ENCODE data around the gene AGPS. TPM values are rescaled to one million over a fixed set of nuclear protein-coding genes. Genes with fewer than 3 reads are reported as not detected.

AGPS gene
- total and polyA plus RNA-seq, 2 donors (not counting 1 experiment from before 2014, with no cell fraction given) = 2.2 to 25.5 TPM

DNA sequence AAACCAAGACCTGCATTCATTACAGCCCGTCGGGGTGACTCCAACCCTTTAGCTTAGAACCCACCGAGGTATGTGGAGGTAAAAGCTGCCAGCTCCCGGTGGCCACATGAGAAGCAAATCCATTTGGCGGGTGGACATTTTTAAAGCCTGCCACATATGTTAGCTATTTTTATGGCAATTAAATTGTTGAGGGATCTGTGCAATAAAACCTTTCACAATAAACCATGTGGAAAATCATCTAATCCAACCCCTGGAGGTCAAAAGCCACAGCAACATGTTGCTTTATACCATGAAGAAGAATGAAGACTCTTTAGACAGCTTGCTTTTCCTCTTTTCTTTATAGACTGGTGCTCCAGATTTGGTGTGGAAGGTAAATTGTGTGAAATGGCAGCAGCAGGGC lies 176.3 kb downstream of the AGPS start:
- no peak overlapping the region for H2AFZ ChIP-seq (ENCODE audit: insufficient read depth, low read depth, low read length, poor library complexity, severe bottlenecking)
- intact Hi-C loops (cut with micrococcal nuclease) = no loop called here
- no peaks in the 10 kb centered on the region for H3K4me1 ChIP-seq (ENCODE audit: control insufficient read depth in 2 of 2, insufficient read depth in 2 of 2, low read length in 2 of 2)
- H3K4me3 ChIP-seq (ENCODE audit: control extremely low read depth in 1 of 5, extremely low read depth in 1 of 5, insufficient read depth in 1 of 5, low read depth in 2 of 5, low read length in 4 of 5) = no peak overlapping the region
- H3K9me3 Mint-ChIP-seq (ENCODE audit: insufficient read depth) = no peaks in the 10 kb centered on the region
- no peak for DNase-seq
- no peak overlapping the region for H3K27ac ChIP-seq (ENCODE audit: low read length in 2 of 2)
- WGBS (ENCODE audit: insufficient coverage) = 81% methylated on average over 3 of the region's 5 CpGs
- POLR2A ChIA-PET = no interaction called here
- no peaks in the 10 kb centered on the region for H3K36me3 ChIP-seq (replicated peaks in 1 of 2; ENCODE audit: control extremely low read depth in 1 of 2, control insufficient read depth in 1 of 2, extremely low read depth in 1 of 2, insufficient read depth in 2 of 2, low read length in 1 of 2)
- H4K20me1 ChIP-seq (ENCODE audit: control insufficient read depth, insufficient read depth, low read length, poor library complexity, severe bottlenecking) = no peaks in the 10 kb centered on the region
- H3K4me1 Mint-ChIP-seq = no peaks in the 10 kb centered on the region
- H3K9me3 ChIP-seq (ENCODE audit: control extremely low read depth in 1 of 3, control insufficient read depth in 2 of 3, insufficient read depth in 1 of 3, low read length in 2 of 3) = no peaks in the 10 kb centered on the region
- H3K27me3 Mint-ChIP-seq = no peaks in the 10 kb centered on the region
- CTCF ChIA-PET = interaction anchor here (1.2 kb wide), 1 partner anchor 36 kb away, joined by 4 read pairs; no protein-coding TSS in a partner anchor
- H3K27ac Mint-ChIP-seq = no peak overlapping the region
- H3K79me2 ChIP-seq (ENCODE audit: control insufficient read depth, insufficient read depth, low read length) = no peaks in the 10 kb centered on the region
- TF ChIP-seq, protein P1, sequence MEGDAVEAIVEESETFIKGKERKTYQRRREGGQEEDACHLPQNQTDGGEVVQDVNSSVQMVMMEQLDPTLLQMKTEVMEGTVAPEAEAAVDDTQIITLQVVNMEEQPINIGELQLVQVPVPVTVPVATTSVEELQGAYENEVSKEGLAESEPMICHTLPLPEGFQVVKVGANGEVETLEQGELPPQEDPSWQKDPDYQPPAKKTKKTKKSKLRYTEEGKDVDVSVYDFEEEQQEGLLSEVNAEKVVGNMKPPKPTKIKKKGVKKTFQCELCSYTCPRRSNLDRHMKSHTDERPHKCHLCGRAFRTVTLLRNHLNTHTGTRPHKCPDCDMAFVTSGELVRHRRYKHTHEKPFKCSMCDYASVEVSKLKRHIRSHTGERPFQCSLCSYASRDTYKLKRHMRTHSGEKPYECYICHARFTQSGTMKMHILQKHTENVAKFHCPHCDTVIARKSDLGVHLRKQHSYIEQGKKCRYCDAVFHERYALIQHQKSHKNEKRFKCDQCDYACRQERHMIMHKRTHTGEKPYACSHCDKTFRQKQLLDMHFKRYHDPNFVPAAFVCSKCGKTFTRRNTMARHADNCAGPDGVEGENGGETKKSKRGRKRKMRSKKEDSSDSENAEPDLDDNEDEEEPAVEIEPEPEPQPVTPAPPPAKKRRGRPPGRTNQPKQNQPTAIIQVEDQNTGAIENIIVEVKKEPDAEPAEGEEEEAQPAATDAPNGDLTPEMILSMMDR (IDR thresholded peaks at IDR 0.05) = no peak
- no peak for TF ChIP-seq EZH2 (IDR thresholded peaks at IDR 0.05; ENCODE audit: borderline replicate concordance, insufficient read depth, low read depth, low read length, poor library complexity, severe bottlenecking)
- no peak overlapping the region for H3K9ac ChIP-seq (ENCODE audit: low read length)
- H3K27me3 ChIP-seq (replicated peaks in 1 of 4; ENCODE audit: control extremely low read depth in 1 of 4, control insufficient read depth in 3 of 4, insufficient read depth in 4 of 4, low read length in 3 of 4) = no peaks in the 10 kb centered on the region
- H3K4me3 Mint-ChIP-seq = no peak overlapping the region
- no peak for ATAC-seq (ENCODE audit: low read depth)
- H3K4me2 ChIP-seq (replicated peaks; ENCODE audit: low read depth, low read length, poor library complexity, severe bottlenecking) = no peak overlapping the region

DNA sequence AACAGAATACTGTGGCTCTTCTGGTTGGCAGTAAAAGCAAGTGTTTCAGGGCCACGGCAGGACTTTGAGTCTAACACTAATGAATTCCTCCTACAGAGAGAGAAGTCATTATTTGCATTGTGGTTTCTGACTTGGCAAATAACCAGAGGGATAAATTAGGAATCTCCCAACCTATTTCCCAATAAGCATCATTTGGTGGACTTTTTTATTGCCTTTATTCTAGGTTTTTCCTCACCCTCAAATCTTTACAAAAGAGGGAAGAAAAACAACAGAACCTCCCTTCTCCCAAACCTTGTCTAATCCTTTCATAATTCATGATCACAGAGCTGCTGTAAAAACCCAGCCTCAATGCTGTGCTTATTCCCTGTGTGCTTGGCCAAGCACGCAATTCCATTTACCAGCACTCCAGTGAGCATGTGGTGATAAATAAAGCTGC lies 179.7 kb downstream of the AGPS start:
- Histone ChIP-seq H3K4me3 (ENCODE audit: control extremely low read depth in 1 of 5, extremely low read depth in 1 of 5, insufficient read depth in 1 of 5, low read depth in 2 of 5, low read length in 4 of 5) (no peak overlapping the region), H3K9me3 (ENCODE audit: control extremely low read depth in 1 of 3, control insufficient read depth in 2 of 3, insufficient read depth in 1 of 3, low read length in 2 of 3) (no peaks in the 10 kb centered on the region), H3K9ac (ENCODE audit: low read length) (no peak overlapping the region), H3K4me2 (replicated peaks; ENCODE audit: low read depth, low read length, poor library complexity, severe bottlenecking) (no peak overlapping the region), H3K27ac (ENCODE audit: low read length in 2 of 2) (no peak overlapping the region), H3K27me3 (replicated peaks in 1 of 4; ENCODE audit: control extremely low read depth in 1 of 4, control insufficient read depth in 3 of 4, insufficient read depth in 4 of 4, low read length in 3 of 4) (no peaks in the 10 kb centered on the region), H3K4me1 (ENCODE audit: control insufficient read depth in 2 of 2, insufficient read depth in 2 of 2, low read length in 2 of 2) (no peaks in the 10 kb centered on the region), H3K79me2 (ENCODE audit: control insufficient read depth, insufficient read depth, low read length) (no peaks in the 10 kb centered on the region), H3K36me3 (replicated peaks in 1 of 2; ENCODE audit: control extremely low read depth in 1 of 2, control insufficient read depth in 1 of 2, extremely low read depth in 1 of 2, insufficient read depth in 2 of 2, low read length in 1 of 2) (no peaks in the 10 kb centered on the region), H4K20me1 (ENCODE audit: control insufficient read depth, insufficient read depth, low read length, poor library complexity, severe bottlenecking) (no peaks in the 10 kb centered on the region), H2AFZ (ENCODE audit: insufficient read depth, low read depth, low read length, poor library complexity, severe bottlenecking) (no peak overlapping the region)
- ATAC-seq (ENCODE audit: low read depth) (no peak), DNase-seq (no peak)
- ChIA-PET CTCF (no interaction called here), POLR2A (no interaction called here)
- Mint-ChIP-seq H3K9me3 (ENCODE audit: insufficient read depth) (no peaks in the 10 kb centered on the region), H3K27me3 (no peaks in the 10 kb centered on the region), H3K4me3 (no peak overlapping the region), H3K4me1 (no peaks in the 10 kb centered on the region), H3K27ac (no peak overlapping the region)
- TF ChIP-seq EZH2 (IDR thresholded peaks at IDR 0.05; ENCODE audit: borderline replicate concordance, insufficient read depth, low read depth, low read length, poor library complexity, severe bottlenecking) = no peak
- TF ChIP-seq, protein P1 (IDR thresholded peaks at IDR 0.05) = no peak
- intact Hi-C loops (cut with micrococcal nuclease) = no loop called here
- 100% methylated on average over 1 of the region's 2 CpGs for WGBS (ENCODE audit: insufficient coverage)

Measured in B cell (primary cell).